Fibroblast of mammary gland (primary cell): Measurements from ENCODE around the gene SHMT2.

ENCODE experiments used
- DNase-seq: peaks from one replicate; pipeline ENCODE4 v3.0.0-alpha.2; 2010; ENCODE audit warnings: low read depth
- H3K4me3 ChIP-seq: 2 replicates; pipeline ENCODE4 v1.5.1; 2011; ENCODE audit warnings: low read depth, mild to moderate bottlenecking, low read length, moderate library complexity; ENCODE audit not compliant: control insufficient read depth
- TF ChIP-seq, protein P1 (sequence below): conservative IDR thresholded peaks from 2 replicates; pipeline ENCODE4 v1.5.1; 2011; ENCODE audit warnings: low read depth, low read length, inconsistent platforms; ENCODE audit not compliant: control insufficient read depth, insufficient read depth

The SHMT2 gene

GRCh38 chr12:57208631-57209282 is 20.8 kb upstream of the SHMT2 start:
- H3K4me3 ChIP-seq = no peak overlapping the region
- TF ChIP-seq, protein P1, sequence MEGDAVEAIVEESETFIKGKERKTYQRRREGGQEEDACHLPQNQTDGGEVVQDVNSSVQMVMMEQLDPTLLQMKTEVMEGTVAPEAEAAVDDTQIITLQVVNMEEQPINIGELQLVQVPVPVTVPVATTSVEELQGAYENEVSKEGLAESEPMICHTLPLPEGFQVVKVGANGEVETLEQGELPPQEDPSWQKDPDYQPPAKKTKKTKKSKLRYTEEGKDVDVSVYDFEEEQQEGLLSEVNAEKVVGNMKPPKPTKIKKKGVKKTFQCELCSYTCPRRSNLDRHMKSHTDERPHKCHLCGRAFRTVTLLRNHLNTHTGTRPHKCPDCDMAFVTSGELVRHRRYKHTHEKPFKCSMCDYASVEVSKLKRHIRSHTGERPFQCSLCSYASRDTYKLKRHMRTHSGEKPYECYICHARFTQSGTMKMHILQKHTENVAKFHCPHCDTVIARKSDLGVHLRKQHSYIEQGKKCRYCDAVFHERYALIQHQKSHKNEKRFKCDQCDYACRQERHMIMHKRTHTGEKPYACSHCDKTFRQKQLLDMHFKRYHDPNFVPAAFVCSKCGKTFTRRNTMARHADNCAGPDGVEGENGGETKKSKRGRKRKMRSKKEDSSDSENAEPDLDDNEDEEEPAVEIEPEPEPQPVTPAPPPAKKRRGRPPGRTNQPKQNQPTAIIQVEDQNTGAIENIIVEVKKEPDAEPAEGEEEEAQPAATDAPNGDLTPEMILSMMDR = no peak
- DNase-seq = no peak

- TF ChIP-seq, protein P1 = no peak
- DNase-seq = no peak
- H3K4me3 ChIP-seq = no peak overlapping the region
These were observed 19.6 kb upstream of the SHMT2 start for GRCh38 chr12:57209916-57210315.

- DNase-seq = no peak
- no peak overlapping the region for H3K4me3 ChIP-seq
- TF ChIP-seq, protein P1 = no peak
These were observed 19.1 kb upstream of the SHMT2 start for GRCh38 chr12:57210461-57210860.

DNA sequence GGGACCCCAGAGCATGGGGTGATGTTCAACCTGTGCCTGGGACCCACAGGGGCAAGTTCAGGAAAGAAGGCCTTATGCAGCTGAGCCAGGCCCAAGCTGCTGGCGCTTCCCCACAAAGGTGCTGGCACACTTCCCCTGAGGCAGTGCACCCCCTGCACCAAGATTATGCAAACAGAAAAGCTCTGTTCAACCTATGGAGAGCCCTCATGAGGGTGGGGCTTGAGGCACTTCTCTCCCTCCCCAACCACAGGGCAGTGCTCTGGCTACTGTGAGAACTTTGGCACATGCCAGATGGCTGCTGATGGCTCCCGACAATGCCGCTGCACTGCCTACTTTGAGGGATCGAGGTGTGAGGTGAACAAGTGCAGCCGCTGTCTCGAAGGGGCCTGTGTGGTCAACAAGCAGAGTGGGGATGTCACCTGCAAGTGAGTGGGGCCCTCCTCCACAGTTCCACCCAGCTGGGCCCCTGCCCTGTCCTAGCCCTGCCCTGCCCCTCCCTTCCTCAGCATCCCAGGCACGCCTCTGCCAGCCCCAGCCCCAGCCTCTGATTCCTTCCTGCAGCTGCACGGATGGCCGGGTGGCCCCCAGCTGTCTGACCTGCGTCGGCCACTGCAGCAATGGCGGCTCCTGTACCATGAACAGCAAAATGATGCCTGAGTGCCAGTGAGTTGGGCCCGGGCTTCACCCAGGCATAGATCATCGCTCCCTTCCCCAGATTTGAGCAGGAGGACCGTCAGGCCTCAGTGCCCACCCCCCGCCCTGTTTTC is 18.4 kb upstream of the SHMT2 start:
- TF ChIP-seq, protein P1 = no peak
- no peak for DNase-seq
- no peak overlapping the region for H3K4me3 ChIP-seq

- DNase-seq = no peak
- H3K4me3 ChIP-seq = no peak overlapping the region
- TF ChIP-seq, protein P1 = no peak
These were observed 17.5 kb upstream of the SHMT2 start for GRCh38 chr12:57211791-57212700.

- H3K4me3 ChIP-seq = no peak overlapping the region
- TF ChIP-seq, protein P1 = no peak
- DNase-seq = no peak
These were observed 16.8 kb upstream of the SHMT2 start for GRCh38 chr12:57212701-57213057.
